Measurements from ENCODE around the gene IQSEC3. TPM values are rescaled to one million over a fixed set of nuclear protein-coding genes. Genes with fewer than 3 reads are reported as not detected.

Gene IQSEC3
- total and polyA plus RNA-seq, 2 experiments from 2014 or later = 0.70 to 2.7 TPM

DNA sequence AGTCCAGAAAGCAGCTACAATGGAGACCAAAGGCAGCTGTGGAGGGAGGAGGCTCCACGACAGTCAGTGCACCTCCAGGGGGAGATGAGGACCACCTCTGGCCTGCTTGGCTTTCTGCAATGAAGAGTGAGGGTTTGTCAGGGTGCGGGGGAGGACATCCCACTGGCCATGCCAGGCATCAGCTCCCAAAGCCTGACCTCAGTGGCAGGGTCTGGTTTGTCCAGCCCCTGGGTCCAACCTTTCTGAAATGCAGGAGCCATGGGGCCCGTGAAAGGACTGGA is 112.2 kb downstream of the IQSEC3 start:
- no peaks in the 10 kb centered on the region for H3K4me1 ChIP-seq (ENCODE audit: insufficient read depth)
- WGBS (ENCODE audit: low lambda C conversion rate, missing lambda C conversion rate) = 83% methylated on average over 3 of the region's 3 CpGs
- H3K27me3 ChIP-seq = no peaks in the 10 kb centered on the region
- H4K20me1 ChIP-seq (ENCODE audit: insufficient read depth, poor library complexity, severe bottlenecking) = no peaks in the 10 kb centered on the region
- H3K79me2 ChIP-seq = no peaks in the 10 kb centered on the region
- no peaks in the 10 kb centered on the region for H3K36me3 ChIP-seq (replicated peaks; ENCODE audit: insufficient read depth, low read depth)
- H3K27ac ChIP-seq = no peak overlapping the region
- H2AFZ ChIP-seq = no peak overlapping the region
- no peaks in the 10 kb centered on the region for H3K9me2 ChIP-seq (replicated peaks; ENCODE audit: insufficient read depth)
- no peak overlapping the region for H3K4me3 ChIP-seq
- H3K4me2 ChIP-seq = no peak overlapping the region
- no peaks in the 10 kb centered on the region for H3K9me3 ChIP-seq (ENCODE audit: low read depth)
- DNase-seq (ENCODE audit: low spot score) = no peak
- TF ChIP-seq, protein P1, sequence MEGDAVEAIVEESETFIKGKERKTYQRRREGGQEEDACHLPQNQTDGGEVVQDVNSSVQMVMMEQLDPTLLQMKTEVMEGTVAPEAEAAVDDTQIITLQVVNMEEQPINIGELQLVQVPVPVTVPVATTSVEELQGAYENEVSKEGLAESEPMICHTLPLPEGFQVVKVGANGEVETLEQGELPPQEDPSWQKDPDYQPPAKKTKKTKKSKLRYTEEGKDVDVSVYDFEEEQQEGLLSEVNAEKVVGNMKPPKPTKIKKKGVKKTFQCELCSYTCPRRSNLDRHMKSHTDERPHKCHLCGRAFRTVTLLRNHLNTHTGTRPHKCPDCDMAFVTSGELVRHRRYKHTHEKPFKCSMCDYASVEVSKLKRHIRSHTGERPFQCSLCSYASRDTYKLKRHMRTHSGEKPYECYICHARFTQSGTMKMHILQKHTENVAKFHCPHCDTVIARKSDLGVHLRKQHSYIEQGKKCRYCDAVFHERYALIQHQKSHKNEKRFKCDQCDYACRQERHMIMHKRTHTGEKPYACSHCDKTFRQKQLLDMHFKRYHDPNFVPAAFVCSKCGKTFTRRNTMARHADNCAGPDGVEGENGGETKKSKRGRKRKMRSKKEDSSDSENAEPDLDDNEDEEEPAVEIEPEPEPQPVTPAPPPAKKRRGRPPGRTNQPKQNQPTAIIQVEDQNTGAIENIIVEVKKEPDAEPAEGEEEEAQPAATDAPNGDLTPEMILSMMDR (IDR thresholded peaks at IDR 0.05; ENCODE audit: poor library complexity) = no peak
- no peak for TF ChIP-seq EZH2phosphoT487 (IDR thresholded peaks at IDR 0.05; ENCODE audit: low read depth, severe bottlenecking, unreplicated experiment)
- no peak for TF ChIP-seq EZH2 (IDR thresholded peaks at IDR 0.05; ENCODE audit: borderline replicate concordance)

DNA sequence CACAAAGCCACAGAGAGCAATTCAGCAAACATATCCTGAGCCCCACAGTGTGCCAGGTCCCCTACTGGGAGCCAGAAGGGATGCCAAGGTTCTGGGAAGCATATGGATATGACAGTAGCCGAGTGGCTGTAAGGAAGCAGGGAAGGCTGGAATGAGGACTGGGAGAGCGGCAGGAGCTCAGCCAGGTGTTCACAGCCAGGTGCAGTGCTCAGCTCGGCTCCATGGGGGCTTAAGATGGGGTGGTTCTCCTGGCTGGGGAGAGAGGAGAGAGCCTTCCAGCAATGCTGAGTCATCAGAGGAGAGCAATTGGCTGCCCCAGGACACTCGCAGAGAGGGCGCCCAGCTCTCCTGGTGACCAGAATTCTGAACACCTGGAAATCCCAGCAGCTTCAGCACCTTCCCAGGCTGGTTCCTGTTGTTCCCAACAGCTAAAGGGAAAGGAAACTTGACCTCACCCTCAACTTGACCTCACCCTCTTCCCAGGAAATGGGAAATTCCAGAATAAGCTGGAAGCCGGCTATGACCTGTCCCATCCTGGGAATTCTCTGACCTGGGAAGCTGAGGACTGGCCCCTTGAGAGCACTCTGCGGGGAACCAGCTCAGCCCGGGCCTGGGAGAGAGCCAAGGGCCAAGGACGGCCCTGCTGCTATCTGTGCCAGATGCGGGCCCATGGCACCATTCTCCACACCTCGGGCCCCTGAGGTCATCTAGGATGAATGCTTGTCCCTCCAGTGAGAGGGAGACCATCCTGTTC is 112.7 kb downstream of the IQSEC3 start:
- Histone ChIP-seq H4K20me1 (ENCODE audit: insufficient read depth, poor library complexity, severe bottlenecking) (no peaks in the 10 kb centered on the region), H3K9me2 (replicated peaks; ENCODE audit: insufficient read depth) (no peaks in the 10 kb centered on the region), H2AFZ (no peak overlapping the region), H3K9me3 (ENCODE audit: low read depth) (no peaks in the 10 kb centered on the region), H3K36me3 (replicated peaks; ENCODE audit: insufficient read depth, low read depth) (no peaks in the 10 kb centered on the region), H3K27ac (no peak overlapping the region), H3K4me3 (no peak overlapping the region), H3K4me2 (no peak overlapping the region), H3K79me2 (no peaks in the 10 kb centered on the region), H3K4me1 (ENCODE audit: insufficient read depth) (no peaks in the 10 kb centered on the region), H3K27me3 (no peaks in the 10 kb centered on the region)
- WGBS (ENCODE audit: low lambda C conversion rate, missing lambda C conversion rate) = 84% methylated on average over 11 of the region's 11 CpGs
- TF ChIP-seq EZH2phosphoT487 (IDR thresholded peaks at IDR 0.05; ENCODE audit: low read depth, severe bottlenecking, unreplicated experiment) (no peak), EZH2 (IDR thresholded peaks at IDR 0.05; ENCODE audit: borderline replicate concordance) (no peak)
- TF ChIP-seq, protein P1 (IDR thresholded peaks at IDR 0.05; ENCODE audit: poor library complexity) = no peak
- DNase-seq (ENCODE audit: low spot score) = no peak

DNA sequence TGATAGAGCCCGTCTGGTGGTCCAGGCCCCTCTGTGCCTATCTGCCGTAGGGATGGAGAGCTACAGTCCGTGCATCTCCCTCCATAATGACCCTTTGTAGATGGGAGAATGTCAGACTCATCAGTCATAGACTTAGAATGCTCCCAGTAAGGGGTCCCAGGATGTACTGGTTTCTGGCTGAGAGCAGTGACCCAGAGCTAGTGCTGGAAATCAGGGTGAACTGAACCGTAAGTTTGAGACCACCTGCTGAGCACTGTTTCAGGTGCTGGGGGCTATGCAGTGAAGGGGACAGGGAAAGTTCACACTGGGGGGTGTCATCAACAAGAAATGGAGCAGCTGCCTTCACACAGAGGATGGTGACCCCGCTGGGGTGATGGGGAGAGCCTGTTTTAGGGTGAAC is 113.3 kb downstream of the IQSEC3 start:
- no peaks in the 10 kb centered on the region for H4K20me1 ChIP-seq (ENCODE audit: insufficient read depth, poor library complexity, severe bottlenecking)
- H3K9me2 ChIP-seq (replicated peaks; ENCODE audit: insufficient read depth) = no peaks in the 10 kb centered on the region
- WGBS (ENCODE audit: low lambda C conversion rate, missing lambda C conversion rate) = 93% methylated on average over 5 of the region's 5 CpGs
- no peaks in the 10 kb centered on the region for H3K79me2 ChIP-seq
- no peak for DNase-seq (ENCODE audit: low spot score)
- TF ChIP-seq, protein P1 (IDR thresholded peaks at IDR 0.05; ENCODE audit: poor library complexity) = no peak
- TF ChIP-seq EZH2phosphoT487 (IDR thresholded peaks at IDR 0.05; ENCODE audit: low read depth, severe bottlenecking, unreplicated experiment) (no peak), EZH2 (IDR thresholded peaks at IDR 0.05; ENCODE audit: borderline replicate concordance) (no peak)
- H3K27me3 ChIP-seq = no peaks in the 10 kb centered on the region
- H3K4me3 ChIP-seq = no peak overlapping the region
- no peaks in the 10 kb centered on the region for H3K36me3 ChIP-seq (replicated peaks; ENCODE audit: insufficient read depth, low read depth)
- H3K9me3 ChIP-seq (ENCODE audit: low read depth) = no peaks in the 10 kb centered on the region
- no peak overlapping the region for H3K4me2 ChIP-seq
- H3K27ac ChIP-seq = no peak overlapping the region
- no peak overlapping the region for H2AFZ ChIP-seq
- no peaks in the 10 kb centered on the region for H3K4me1 ChIP-seq (ENCODE audit: insufficient read depth)
